Loucy (cell line): ENCODE data around the gene PHF21B.

ENCODE experiments used
- EZH2phosphoT487 ChIP-seq: fragments of 200-600 bp; IDR thresholded peaks from 2 replicates; pipeline ENCODE4 v1.6.1; 2018; ENCODE audit warnings: antibody characterized with exemption, mild to moderate bottlenecking, moderate library complexity, borderline replicate concordance
- TF ChIP-seq, protein P1 (sequence below): fragments of 200-600 bp; sonication (generic); conservative IDR thresholded peaks from 2 replicates; pipeline ENCODE4 v1.5.1; 2014; ENCODE audit warnings: mild to moderate bottlenecking, antibody characterized with exemption, low read length

DNA sequence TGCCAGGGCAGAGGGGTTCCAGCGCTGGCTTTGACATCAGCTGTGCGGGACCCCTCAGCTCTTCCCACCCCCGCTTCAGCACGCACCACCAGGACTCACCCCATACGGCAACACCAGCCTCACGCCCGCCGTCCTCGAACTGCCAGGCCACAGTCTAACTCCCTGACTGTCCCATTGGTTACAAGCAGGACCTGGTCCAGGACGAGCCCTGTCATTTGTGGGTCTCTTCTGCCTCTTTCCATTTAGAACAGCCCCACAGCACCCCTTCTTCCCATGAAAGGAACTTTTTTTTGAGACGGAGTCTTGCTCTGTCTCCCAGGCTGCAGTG is 81.7 kb downstream of the PHF21B start:
- TF ChIP-seq, protein P1, sequence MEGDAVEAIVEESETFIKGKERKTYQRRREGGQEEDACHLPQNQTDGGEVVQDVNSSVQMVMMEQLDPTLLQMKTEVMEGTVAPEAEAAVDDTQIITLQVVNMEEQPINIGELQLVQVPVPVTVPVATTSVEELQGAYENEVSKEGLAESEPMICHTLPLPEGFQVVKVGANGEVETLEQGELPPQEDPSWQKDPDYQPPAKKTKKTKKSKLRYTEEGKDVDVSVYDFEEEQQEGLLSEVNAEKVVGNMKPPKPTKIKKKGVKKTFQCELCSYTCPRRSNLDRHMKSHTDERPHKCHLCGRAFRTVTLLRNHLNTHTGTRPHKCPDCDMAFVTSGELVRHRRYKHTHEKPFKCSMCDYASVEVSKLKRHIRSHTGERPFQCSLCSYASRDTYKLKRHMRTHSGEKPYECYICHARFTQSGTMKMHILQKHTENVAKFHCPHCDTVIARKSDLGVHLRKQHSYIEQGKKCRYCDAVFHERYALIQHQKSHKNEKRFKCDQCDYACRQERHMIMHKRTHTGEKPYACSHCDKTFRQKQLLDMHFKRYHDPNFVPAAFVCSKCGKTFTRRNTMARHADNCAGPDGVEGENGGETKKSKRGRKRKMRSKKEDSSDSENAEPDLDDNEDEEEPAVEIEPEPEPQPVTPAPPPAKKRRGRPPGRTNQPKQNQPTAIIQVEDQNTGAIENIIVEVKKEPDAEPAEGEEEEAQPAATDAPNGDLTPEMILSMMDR, result no peak
- TF ChIP-seq EZH2phosphoT487, result no peak
